DMS53 (cell line): ENCODE data around the gene TCOF1.

Source experiments
- DNase-seq: peaks from one replicate; lab custom pipeline; 2025; lab: John Stamatoyannopoulos, UW

TCOF1 gene

GRCh38 chr5:150350524-150351344 lies 6.8 kb upstream of the TCOF1 start:
- DNase-seq = peak; percentile 87

- no peak for DNase-seq
These were observed 5.1 kb upstream of the TCOF1 start for GRCh38 chr5:150352244-150353031.

GRCh38 chr5:150353032-150353675 lies 4.3 kb upstream of the TCOF1 start:
- DNase-seq = no peak

GRCh38 chr5:150355791-150356190 lies 1.7 kb upstream of the TCOF1 start:
- no peak for DNase-seq

GRCh38 chr5:150356575-150357294 lies 762 bp upstream of the TCOF1 start:
- no peak for DNase-seq

GRCh38 chr5:150358261-150359095 lies 981 bp downstream of the TCOF1 start:
- DNase-seq = peak; percentile 63

- no peak for DNase-seq
These were observed 3.8 kb downstream of the TCOF1 start for GRCh38 chr5:150361301-150361700.

GRCh38 chr5:150363185-150363584 lies 5.7 kb downstream of the TCOF1 start:
- no peak for DNase-seq

GRCh38 chr5:150364004-150364403 lies 6.5 kb downstream of the TCOF1 start:
- no peak for DNase-seq

- DNase-seq = no peak
These were observed 11.0 kb downstream of the TCOF1 start for GRCh38 chr5:150368526-150368925.

GRCh38 chr5:150372639-150373038 lies 15.1 kb downstream of the TCOF1 start:
- no peak for DNase-seq

- no peak for DNase-seq
These were observed 17.2 kb downstream of the TCOF1 start for GRCh38 chr5:150374651-150375050.

GRCh38 chr5:150376799-150377771 lies 19.6 kb downstream of the TCOF1 start:
- no peak for DNase-seq

GRCh38 chr5:150377964-150378694 lies 20.6 kb downstream of the TCOF1 start:
- DNase-seq = no peak

- DNase-seq = no peak
These were observed 27.2 kb downstream of the TCOF1 start for GRCh38 chr5:150384701-150385100.

- DNase-seq = no peak
These were observed 28.7 kb downstream of the TCOF1 start for GRCh38 chr5:150386024-150386855.

GRCh38 chr5:150389531-150390266 lies 32.2 kb downstream of the TCOF1 start:
- no peak for DNase-seq
